A549 (cell line): Measurements from ENCODE around the gene MEF2C.

ENCODE experiments used
- CEBPB ChIP-seq, 2 experiments: fragments of >200 bp in 1 of 2; sonication (Bioruptor Twin) in 1 of 2; formaldehyde crosslinking in 1 of 2; IDR thresholded peaks; 2 replicates each; pipeline ENCODE4 v1.6.1; 2012 to 2016
- CTCF ChIP-seq: fragments of >200 bp; sonication (Bioruptor Twin); formaldehyde crosslinking; IDR thresholded peaks from 3 replicates; pipeline ENCODE4 v1.5.1; 2016
- E2F6 ChIP-seq: IDR thresholded peaks from 2 replicates; pipeline ENCODE4 v1.6.1; 2012; ENCODE audit warnings: low read depth, borderline replicate concordance
- EP300 ChIP-seq, 2 experiments: fragments of >200 bp; sonication (Bioruptor Twin); formaldehyde crosslinking; IDR thresholded peaks; 2 replicates in 1 of 2; 3 replicates in 1 of 2; pipeline ENCODE4 v1.6.1; 2016 to 2017
- GATA3 ChIP-seq: IDR thresholded peaks from 2 replicates; pipeline ENCODE4 v1.6.1; 2012; ENCODE audit warnings: borderline replicate concordance
- KDM1A ChIP-seq: fragments of 200-600 bp; sonication (generic); IDR thresholded peaks from 2 replicates; pipeline ENCODE4 v1.6.1; 2016; ENCODE audit warnings: low read depth, mild to moderate bottlenecking
- MAX ChIP-seq: IDR thresholded peaks from 2 replicates; pipeline ENCODE4 v1.6.1; 2012
- POLR2A ChIP-seq: IDR thresholded peaks from 2 replicates; pipeline ENCODE4 v1.6.1; 2012; ENCODE audit warnings: mild to moderate bottlenecking, low read length
- REST ChIP-seq: fragments of 200-600 bp; sonication (generic); IDR thresholded peaks from 2 replicates; pipeline ENCODE4 v1.6.1; 2016; ENCODE audit warnings: antibody characterized with exemption, mild to moderate bottlenecking, moderate library complexity

- TF ChIP-seq EP300 (IDR thresholded peaks at IDR 0.05) (no peak), MAX (no peak), POLR2A (no peak), CEBPB (IDR thresholded peaks at IDR 0.05) (no peak), GATA3 (no peak), KDM1A (no peak), CTCF (no peak), REST (no peak), E2F6 (no peak)
Measured at GRCh38 chr5:88718736-88719135, 164.2 kb downstream of the MEF2C start.
